ENCODE results near the gene DICER1. TPM values are rescaled to one million over a fixed set of nuclear protein-coding genes. Genes with fewer than 3 reads are reported as not detected.

DICER1 gene
- total RNA-seq, 1 experiment from 2014 or later, result 39.7 TPM

GRCh38 chr14:95110178-95110577 lies 47.2 kb downstream of the DICER1 start:
- H3K27me3 ChIP-seq (ENCODE audit: control insufficient read depth, insufficient read depth, low read length), result no peaks in the 10 kb centered on the region
- H3K4me3 ChIP-seq (ENCODE audit: insufficient read depth, low read depth, low read length), result no peak overlapping the region
- H3K36me3 ChIP-seq (replicated peaks; ENCODE audit: control insufficient read depth, insufficient read depth, low read length), result peaks cover 6% of the 10 kb centered on the region
- DNase-seq, result no peak

DNA sequence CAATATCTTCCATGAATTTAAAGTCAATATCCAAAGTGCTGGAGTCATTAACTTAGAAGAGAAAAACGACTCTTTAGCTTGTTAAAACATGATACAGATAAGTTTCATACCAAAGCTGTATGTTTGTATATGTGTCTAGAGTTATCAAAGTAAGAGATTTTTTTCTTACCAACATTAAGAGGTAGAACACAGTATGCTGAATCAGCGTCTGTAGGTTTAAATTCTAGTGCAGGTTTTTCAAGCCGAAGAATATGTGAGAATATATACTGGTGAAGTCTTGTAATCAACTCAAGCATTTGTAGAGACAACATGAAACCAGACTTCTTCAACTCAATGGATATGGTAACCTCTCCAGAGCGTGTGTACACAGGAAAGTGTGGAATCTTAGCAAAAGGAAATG lies 49.6 kb downstream of the DICER1 start:
- DNase-seq, result no peak
- no peak overlapping the region for H3K4me3 ChIP-seq (ENCODE audit: insufficient read depth, low read depth, low read length)
- no peaks in the 10 kb centered on the region for H3K27me3 ChIP-seq (ENCODE audit: control insufficient read depth, insufficient read depth, low read length)
- peaks cover 15% of the 10 kb centered on the region for H3K36me3 ChIP-seq (replicated peaks; ENCODE audit: control insufficient read depth, insufficient read depth, low read length)

DNA sequence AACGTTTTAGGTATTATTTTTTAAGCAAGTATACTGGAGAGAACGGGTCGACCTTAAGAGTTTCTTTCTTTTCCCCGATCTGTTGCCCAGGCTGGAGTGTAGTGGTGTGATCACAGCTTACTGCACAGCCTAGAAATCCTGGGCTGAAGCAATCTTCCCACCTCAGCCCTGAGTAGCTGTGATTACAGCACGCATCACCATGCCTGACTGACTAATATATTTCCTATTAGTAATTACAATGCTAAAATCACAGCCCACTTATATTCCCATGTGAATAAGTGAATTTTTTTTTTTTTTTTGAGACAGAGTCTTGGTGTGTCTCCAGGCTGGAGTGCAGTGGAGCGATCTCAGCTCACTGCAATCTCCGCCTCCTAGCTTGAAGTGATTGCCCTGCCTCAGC lies 50.4 kb downstream of the DICER1 start:
- Histone ChIP-seq H3K36me3 (replicated peaks; ENCODE audit: control insufficient read depth, insufficient read depth, low read length) (peaks cover 23% of the 10 kb centered on the region), H3K4me3 (ENCODE audit: insufficient read depth, low read depth, low read length) (no peak overlapping the region), H3K27me3 (ENCODE audit: control insufficient read depth, insufficient read depth, low read length) (no peaks in the 10 kb centered on the region)
- no peak for DNase-seq

- DNase-seq, result no peak
- H3K4me3 ChIP-seq (ENCODE audit: insufficient read depth, low read depth, low read length), result no peak overlapping the region
- H3K27me3 ChIP-seq (ENCODE audit: control insufficient read depth, insufficient read depth, low read length), result no peaks in the 10 kb centered on the region
- H3K36me3 ChIP-seq (replicated peaks; ENCODE audit: control insufficient read depth, insufficient read depth, low read length), result peaks cover 21% of the 10 kb centered on the region
Observed at GRCh38 chr14:95104911-95105310, 52.4 kb downstream of the DICER1 start.

DNA sequence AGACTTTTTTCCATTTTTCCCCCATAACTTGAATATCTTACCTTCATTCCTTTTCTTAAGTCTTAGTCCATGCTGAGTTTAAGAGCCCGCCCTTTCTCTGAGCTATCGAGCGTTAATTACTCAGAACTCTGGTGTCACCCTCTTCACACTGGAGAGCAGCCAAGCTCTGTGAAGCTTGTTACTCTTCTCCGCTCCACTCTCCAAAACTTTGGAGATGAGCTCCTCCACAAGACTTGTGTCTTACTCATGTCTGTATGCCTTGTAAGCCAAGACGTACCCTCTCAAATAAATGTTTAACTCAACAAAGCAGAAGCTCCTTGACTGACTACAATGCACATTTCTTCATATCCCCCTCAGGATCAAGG lies 54.7 kb downstream of the DICER1 start:
- no peak overlapping the region for H3K4me3 ChIP-seq (ENCODE audit: insufficient read depth, low read depth, low read length)
- DNase-seq, result no peak
- H3K36me3 ChIP-seq (replicated peaks; ENCODE audit: control insufficient read depth, insufficient read depth, low read length), result peaks cover 19% of the 10 kb centered on the region
- H3K27me3 ChIP-seq (ENCODE audit: control insufficient read depth, insufficient read depth, low read length), result no peaks in the 10 kb centered on the region

- Histone ChIP-seq H3K36me3 (replicated peaks; ENCODE audit: control insufficient read depth, insufficient read depth, low read length) (peaks cover 19% of the 10 kb centered on the region), H3K4me3 (ENCODE audit: insufficient read depth, low read depth, low read length) (no peak overlapping the region), H3K27me3 (ENCODE audit: control insufficient read depth, insufficient read depth, low read length) (no peaks in the 10 kb centered on the region)
- no peak for DNase-seq
Observed at GRCh38 chr14:95101736-95102679, 55.3 kb downstream of the DICER1 start.

GRCh38 chr14:95098984-95099599 lies 58.2 kb downstream of the DICER1 start:
- H3K27me3 ChIP-seq (ENCODE audit: control insufficient read depth, insufficient read depth, low read length), result no peaks in the 10 kb centered on the region
- H3K4me3 ChIP-seq (ENCODE audit: insufficient read depth, low read depth, low read length), result no peak overlapping the region

GRCh38 chr14:95097385-95097784 lies 59.9 kb downstream of the DICER1 start:
- Histone ChIP-seq H3K4me3 (ENCODE audit: insufficient read depth, low read depth, low read length) (no peak overlapping the region), H3K36me3 (replicated peaks; ENCODE audit: control insufficient read depth, insufficient read depth, low read length) (peaks cover 10% of the 10 kb centered on the region), H3K27me3 (ENCODE audit: control insufficient read depth, insufficient read depth, low read length) (no peaks in the 10 kb centered on the region)
- DNase-seq, result no peak

More at GRCh38 chr14:95098984-95099599, 58.2 kb downstream of the DICER1 start:
- DNase-seq, result peak; percentile 51
- peaks cover 22% of the 10 kb centered on the region for H3K36me3 ChIP-seq (replicated peaks; ENCODE audit: control insufficient read depth, insufficient read depth, low read length)

- DNase-seq, result no peak
- Histone ChIP-seq H3K27me3 (ENCODE audit: control insufficient read depth, insufficient read depth, low read length) (no peaks in the 10 kb centered on the region), H3K36me3 (replicated peaks; ENCODE audit: control insufficient read depth, insufficient read depth, low read length) (peaks cover 4% of the 10 kb centered on the region), H3K4me3 (ENCODE audit: insufficient read depth, low read depth, low read length) (no peak overlapping the region)
Observed at GRCh38 chr14:95096476-95096875, 60.9 kb downstream of the DICER1 start.

DNA sequence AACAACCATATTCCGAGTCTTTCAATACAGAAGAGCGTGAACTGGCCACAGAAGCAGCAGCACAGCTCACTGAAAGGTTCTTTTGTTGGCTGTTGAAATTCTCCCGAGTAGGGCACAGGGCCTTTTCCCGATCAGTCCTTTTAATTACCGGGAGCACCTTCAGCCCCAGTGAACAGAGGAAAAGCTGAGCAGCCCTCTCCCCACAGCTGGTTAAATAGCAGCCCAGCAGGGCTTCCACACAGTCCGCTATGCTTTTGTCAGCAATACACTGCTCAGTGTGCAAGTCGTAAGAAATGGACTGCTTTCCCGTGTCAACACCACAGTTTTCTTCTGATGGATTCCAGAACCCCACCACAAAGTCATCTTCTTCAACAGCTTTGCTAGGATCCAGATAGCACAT lies 61.3 kb downstream of the DICER1 start:
- Histone ChIP-seq H3K36me3 (replicated peaks; ENCODE audit: control insufficient read depth, insufficient read depth, low read length) (peaks cover 4% of the 10 kb centered on the region), H3K27me3 (ENCODE audit: control insufficient read depth, insufficient read depth, low read length) (no peaks in the 10 kb centered on the region), H3K4me3 (ENCODE audit: insufficient read depth, low read depth, low read length) (no peak overlapping the region)
- no peak for DNase-seq

DNA sequence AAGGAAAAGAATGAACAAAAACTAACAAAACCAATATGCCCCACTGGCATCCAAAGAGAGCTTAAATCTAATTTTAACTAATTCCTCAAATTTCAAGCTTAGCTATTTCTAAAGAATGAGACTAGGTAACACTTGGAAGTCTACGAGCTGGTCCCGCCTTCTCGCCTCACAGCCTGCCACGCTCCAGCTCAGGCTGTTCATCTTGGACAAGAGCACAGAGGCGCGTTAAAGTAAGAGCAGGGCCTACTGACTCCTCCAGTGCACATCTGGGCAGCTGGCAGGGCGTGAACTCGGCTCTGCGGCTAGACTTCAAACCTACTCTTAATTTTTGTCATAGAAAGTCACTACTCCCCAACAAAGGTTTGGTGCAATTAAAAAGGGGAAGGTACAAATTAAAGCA lies 64.6 kb downstream of the DICER1 start:
- no peak overlapping the region for H3K4me3 ChIP-seq (ENCODE audit: insufficient read depth, low read depth, low read length)
- no peak for DNase-seq
- peaks cover 6% of the 10 kb centered on the region for H3K36me3 ChIP-seq (replicated peaks; ENCODE audit: control insufficient read depth, insufficient read depth, low read length)
- H3K27me3 ChIP-seq (ENCODE audit: control insufficient read depth, insufficient read depth, low read length), result no peaks in the 10 kb centered on the region

DNA sequence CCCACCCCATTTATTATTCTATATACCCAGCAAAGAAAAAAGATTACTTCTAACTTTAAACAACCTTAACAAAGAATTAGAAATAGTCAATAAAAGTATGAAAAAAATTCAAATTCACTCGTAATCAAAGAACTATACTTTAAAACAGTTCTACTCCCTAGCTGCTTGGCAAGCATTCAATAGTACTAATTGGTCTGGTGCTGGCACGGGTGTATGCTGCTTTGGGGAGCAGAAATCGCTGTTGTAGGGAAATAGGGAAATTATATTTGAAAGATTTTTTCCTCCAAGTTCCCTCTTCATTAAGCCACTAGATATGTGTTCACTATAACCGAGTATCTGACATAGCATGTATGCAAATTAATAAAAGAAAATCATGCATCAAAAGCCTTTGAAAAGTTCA lies 65.7 kb downstream of the DICER1 start:
- H3K36me3 ChIP-seq (replicated peaks; ENCODE audit: control insufficient read depth, insufficient read depth, low read length), result peaks cover 8% of the 10 kb centered on the region

DNA sequence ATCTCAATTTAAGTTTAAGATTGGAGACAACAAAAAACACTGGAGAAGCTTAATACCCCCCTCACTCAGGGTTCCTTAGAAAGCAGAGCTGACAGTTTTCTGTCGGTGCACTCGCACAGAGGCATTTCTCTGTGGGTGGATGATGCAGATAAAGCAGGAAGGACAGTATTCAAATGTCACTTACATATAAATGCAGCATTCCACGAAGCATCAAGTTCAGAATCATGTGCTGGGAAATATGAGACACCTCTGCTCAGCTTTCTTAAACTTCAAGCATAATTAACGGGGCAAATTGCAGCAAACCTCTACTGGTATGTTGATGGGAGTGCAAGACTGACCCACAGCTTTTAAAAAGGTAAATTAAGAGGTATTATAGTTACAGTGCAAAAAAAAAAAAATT lies 68.7 kb downstream of the DICER1 start:
- Histone ChIP-seq H3K36me3 (replicated peaks; ENCODE audit: control insufficient read depth, insufficient read depth, low read length) (peaks cover 4% of the 10 kb centered on the region), H3K27me3 (ENCODE audit: control insufficient read depth, insufficient read depth, low read length) (no peaks in the 10 kb centered on the region), H3K4me3 (ENCODE audit: insufficient read depth, low read depth, low read length) (no peak overlapping the region)
- DNase-seq, result no peak

More for the DNA sequence above, 65.7 kb downstream of the DICER1 start:
- Histone ChIP-seq H3K4me3 (ENCODE audit: insufficient read depth, low read depth, low read length) (no peak overlapping the region), H3K27me3 (ENCODE audit: control insufficient read depth, insufficient read depth, low read length) (no peaks in the 10 kb centered on the region)
- no peak for DNase-seq

DNA sequence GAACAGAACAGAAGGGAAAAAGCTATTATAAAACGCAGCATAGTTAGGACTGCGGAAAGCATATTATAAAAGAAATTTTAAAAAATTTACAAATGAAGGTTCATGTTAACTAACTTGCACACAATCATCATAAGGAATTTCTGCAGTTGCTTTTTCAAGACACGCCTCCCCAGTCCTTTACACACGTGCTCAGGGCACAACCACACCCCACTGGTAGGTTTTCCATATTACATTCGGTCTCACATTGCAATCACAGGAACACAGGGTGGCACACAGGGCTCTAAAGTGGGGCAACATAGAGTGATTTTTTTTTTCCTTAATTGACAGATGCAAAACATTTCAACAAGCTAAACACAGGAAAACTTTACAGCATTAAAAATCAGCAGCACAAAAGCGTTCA lies 69.7 kb downstream of the DICER1 start:
- H3K27me3 ChIP-seq (ENCODE audit: control insufficient read depth, insufficient read depth, low read length), result no peaks in the 10 kb centered on the region
- DNase-seq, result no peak
- H3K36me3 ChIP-seq (replicated peaks; ENCODE audit: control insufficient read depth, insufficient read depth, low read length), result peaks cover 4% of the 10 kb centered on the region
- no peak overlapping the region for H3K4me3 ChIP-seq (ENCODE audit: insufficient read depth, low read depth, low read length)

DNA sequence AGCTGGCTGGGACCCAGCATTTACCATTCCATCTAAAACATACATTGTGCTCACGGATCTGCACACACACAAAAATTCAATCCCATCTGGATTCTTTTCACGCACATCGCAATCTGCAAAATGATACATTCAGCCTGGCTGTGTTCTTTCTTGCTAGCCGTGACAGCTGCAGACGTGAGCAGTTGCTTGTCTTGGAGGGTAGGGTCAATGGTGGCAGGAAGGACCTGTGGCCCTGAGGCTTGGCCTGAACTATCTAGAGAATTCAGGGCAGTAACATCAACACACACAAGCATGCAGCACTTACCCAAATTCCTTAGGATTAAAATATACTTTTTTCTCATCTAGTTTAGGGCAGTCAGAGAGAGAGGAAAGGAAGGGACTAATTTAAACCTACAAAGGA lies 72.0 kb downstream of the DICER1 start:
- H3K36me3 ChIP-seq (replicated peaks; ENCODE audit: control insufficient read depth, insufficient read depth, low read length), result peaks cover 4% of the 10 kb centered on the region
- no peak for DNase-seq
- no peak overlapping the region for H3K4me3 ChIP-seq (ENCODE audit: insufficient read depth, low read depth, low read length)
- no peaks in the 10 kb centered on the region for H3K27me3 ChIP-seq (ENCODE audit: control insufficient read depth, insufficient read depth, low read length)

Data from H7 (cell line).